GM18505 (cell line): ENCODE results near the gene TIMM23.

Experiments
- ATAC-seq: cut with Tn5 transposase; IDR thresholded peaks from one replicate; pipeline ENCODE4 v1.9.1; 2021; ENCODE audit not compliant: unreplicated experiment
- POLR2A ChIP-seq: IDR thresholded peaks from 4 replicates; pipeline ENCODE4 v1.6.1; 2011; ENCODE audit warnings: borderline replicate concordance; ENCODE audit not compliant: insufficient read depth, insufficient read length; ENCODE audit errors: extremely low read depth

TIMM23 gene

DNA sequence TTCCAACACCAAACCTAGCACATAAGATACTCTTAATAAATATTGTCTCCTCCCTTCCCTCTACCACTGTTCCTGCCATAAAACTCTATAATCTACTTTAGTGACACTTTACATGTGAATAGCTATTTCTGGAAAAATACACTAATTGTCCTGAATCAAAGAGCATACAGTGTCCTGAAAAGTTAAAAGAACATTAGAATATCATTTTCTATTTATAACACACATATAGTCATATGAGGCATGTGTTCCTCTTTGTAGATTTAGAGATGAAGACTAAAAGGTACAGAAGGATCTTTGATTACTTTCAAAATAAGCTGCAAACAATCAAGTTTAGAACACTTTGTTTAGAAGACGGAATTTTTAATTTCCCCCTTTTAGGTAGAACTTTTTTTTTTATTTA, 44.5 kb downstream of the TIMM23 start:
- ATAC-seq: no peak
- TF ChIP-seq POLR2A: no peak

GRCh38 chr10:46017733-46018132, 45.4 kb downstream of the TIMM23 start:
- no peak for ATAC-seq

DNA sequence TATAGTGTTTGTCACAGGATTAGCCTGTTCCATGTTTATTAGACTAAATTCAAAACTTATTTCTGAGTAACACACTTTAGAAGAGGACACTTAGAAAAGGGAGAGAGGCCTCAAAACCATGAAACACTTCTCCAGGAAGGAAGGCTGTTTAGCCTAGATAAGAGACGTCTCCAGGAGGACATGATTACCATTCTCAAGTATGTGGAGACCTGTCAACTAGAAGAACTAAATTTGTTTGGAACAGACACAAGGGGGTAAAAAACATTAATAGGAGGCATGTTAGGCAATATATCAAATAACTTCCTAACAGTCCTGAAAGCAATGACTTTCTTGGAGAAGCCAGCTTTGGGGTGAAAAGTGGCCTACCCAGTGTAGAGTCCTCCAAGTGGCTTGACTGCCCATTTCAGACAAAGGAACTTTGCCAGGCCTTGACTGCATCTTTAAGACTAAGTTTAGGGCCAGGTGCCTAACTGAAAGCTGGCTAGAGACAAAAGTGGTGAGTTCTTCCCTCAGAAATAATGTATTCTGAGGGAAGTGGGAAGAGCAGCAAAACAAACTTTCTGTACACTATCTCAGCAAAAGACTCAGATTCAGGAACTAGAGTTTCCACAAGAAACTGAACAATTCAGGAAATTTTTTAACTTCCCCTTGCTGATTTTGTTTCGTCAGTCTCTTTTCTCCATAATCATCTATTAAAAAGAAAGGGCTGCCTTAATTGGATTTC, 46.3 kb downstream of the TIMM23 start:
- ATAC-seq: no peak
- no peak for TF ChIP-seq POLR2A

More at GRCh38 chr10:46017733-46018132, 45.4 kb downstream of the TIMM23 start:
- no peak for TF ChIP-seq POLR2A

DNA sequence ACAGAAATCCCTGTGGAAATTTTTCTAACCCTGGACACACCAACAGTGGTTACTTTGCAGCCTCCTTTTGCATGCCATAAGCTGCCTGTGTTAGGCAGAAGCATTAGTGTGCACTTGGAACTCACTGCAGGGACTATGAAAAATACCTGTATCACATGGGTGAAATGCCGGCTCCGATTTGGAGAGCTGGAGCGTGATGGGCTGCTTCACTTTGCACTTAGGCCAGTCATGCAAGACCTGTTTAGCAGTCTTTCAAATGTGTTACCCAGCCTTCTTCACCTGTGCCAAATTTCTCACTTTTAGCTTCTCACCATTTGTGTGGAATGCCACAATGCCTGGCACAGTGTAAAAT, 46.9 kb downstream of the TIMM23 start:
- no peak for ATAC-seq
- no peak for TF ChIP-seq POLR2A

GRCh38 chr10:46019569-46020343, 47.5 kb downstream of the TIMM23 start:
- no peak for TF ChIP-seq POLR2A
- no peak for ATAC-seq

- no peak for ATAC-seq
- no peak for TF ChIP-seq POLR2A
These were observed 48.0 kb downstream of the TIMM23 start for GRCh38 chr10:46020344-46020657.

DNA sequence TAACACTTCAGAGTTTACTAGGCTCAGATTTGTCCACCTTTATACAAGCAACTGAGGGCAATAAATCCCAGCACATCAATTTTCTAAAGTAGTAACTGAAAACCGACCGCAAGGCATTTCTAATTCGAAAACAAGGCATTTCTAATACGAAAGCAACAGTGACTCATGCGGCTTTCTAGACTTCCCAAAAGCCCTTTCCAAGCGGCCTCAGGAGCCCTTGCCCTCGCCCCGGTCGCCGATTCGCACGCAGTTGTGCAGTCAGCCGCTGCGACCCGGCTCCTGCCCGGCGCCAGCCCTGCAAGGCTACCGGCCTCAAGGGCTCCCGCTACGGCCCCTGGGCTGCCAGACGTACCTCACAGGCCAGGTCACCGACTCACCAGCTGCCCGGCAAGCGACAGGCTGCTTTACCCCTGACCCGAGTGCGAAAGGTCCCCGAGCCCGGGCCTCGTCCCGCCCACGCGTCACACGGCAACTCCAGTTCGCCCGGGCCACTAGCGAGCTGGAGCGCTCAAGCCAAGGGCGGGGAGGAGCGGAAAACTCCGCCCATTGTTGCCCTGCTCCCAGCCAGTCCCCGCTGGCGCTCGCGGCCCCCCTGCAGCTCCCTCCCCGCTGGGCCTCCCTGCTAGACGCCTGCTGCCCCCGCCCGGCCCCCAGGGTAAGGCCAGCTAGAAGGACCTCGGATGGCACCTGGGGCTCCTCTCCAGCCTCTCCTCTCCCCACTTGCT, 50.9 kb downstream of the TIMM23 start:
- ATAC-seq: peak; percentile 94
- peak; percentile 56 for TF ChIP-seq POLR2A

DNA sequence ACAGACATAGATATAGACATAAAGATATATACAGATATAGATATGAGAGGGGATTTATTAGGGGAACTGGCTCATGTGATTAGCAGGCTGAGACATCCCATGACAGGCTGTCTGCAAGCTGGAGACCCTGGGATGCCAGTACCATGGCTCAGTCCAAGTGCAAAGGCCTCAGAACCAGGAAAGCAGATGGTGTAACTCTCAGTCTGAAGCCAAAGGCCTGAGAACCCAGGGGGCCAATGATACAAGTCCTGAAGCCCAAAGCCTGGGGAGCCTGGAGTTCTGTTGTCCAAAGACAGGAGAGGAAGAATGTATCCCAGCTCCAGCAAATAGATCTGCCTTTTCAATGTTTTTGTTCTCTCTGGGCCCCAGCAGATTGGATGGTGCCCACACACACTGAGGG, 52.7 kb downstream of the TIMM23 start:
- ATAC-seq: no peak
- TF ChIP-seq POLR2A: no peak

- TF ChIP-seq POLR2A: no peak
- ATAC-seq: no peak
These were observed 53.1 kb downstream of the TIMM23 start for GRCh38 chr10:46025406-46025805.

DNA sequence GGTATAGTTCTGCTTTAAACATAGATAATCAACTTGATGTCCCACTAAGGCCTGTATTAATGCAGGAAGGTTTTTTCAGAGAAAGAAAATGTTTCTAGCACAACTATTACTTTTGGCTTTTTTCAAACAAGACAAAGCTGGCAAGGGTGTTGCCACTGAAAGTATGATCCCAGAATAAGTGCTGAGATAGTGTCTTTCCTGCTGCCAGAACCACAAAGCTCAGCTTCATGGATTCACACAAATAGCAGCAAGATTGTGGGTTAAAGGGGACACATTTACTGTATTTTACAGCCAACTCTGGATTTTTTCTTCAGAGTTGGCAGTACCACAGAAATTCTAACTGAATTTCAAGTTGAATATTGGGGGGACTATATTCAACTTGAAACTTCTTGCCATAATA, 53.8 kb downstream of the TIMM23 start:
- no peak for ATAC-seq
- TF ChIP-seq POLR2A: no peak

DNA sequence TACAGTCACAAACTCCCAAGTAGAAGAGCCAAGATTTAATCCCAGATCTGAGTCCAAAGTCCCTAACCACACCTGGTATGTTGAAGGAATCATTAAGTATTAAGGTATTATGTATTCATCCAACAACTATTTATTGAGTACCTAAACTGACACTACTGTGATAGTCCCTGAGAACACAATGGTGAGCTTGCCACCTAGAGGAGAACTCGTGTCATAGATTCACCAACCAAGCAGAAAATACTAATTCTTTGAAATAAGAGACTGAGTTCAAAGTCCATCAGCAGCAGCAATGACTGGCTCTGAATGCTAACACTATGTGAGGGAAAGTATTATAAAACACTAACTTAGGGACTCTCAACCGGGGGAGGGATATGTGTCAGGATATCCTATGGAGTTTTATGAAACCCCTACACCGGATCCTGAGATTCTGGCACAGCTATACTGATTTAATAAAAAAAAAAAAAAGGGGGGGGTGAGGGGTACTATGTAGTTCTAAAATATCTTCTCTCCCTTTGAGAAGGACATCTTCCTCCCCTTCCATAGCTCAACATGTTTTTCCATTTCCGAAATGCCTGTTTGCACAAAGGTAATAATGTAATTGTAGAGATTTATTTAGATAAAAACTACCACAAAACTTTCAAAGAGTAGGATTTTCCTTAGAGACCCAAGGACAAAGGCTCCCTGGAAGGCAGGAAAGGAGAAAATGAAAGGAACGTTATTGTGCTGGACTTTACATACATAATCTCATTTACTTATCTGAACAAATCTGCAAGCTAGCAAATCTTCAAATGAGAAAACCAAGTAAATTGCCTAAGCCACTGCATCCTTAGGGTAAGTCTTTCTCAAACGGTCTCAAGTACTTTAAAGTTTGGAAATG, 56.5 kb downstream of the TIMM23 start:
- ATAC-seq: peak; percentile 36
- no peak for TF ChIP-seq POLR2A

GRCh38 chr10:46029461-46030030, 57.3 kb downstream of the TIMM23 start:
- ATAC-seq: no peak
- TF ChIP-seq POLR2A: no peak
